ENCODE data around the gene GNB1L. TPM values are rescaled to one million over a fixed set of nuclear protein-coding genes. Genes with fewer than 3 reads are reported as not detected.

The GNB1L gene
- total and polyA plus RNA-seq, 2 donors (not counting 1 experiment from before 2014, with no cell fraction given) = 6.6 to 12.1 TPM

DNA sequence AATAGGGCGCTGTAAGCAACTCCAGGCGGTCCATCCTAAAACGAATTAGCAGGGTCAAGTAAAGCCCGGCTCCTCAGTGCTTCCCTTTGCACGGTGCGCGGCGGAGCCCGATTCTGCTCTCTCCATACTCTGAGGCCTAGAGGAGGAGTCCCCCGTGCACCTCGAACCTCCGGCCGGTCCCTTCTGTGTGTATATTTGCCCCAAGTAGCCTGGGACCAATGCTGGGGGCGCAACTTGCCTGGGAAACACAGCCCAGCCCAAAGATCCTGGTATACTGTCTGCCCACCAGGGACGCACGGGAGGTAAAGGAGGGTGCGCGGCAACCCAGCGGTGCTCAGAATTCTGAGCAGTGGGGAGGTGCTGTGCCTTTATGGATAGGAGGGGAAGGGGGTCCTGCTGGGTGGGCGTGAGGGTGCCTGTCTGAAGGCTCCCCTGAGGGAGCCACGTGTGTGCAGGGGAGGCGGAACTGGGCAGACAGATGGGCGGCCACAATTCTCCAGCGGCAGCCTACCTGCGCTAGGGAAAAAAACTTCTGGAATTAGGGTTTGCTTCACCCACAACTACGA, 98.9 kb downstream of the GNB1L start:
- H3K4me3 ChIP-seq (ENCODE audit: control extremely low read depth in 1 of 5, extremely low read depth in 1 of 5, insufficient read depth in 1 of 5, low read depth in 2 of 5, low read length in 4 of 5) = no peak overlapping the region
- Mint-ChIP-seq H3K4me1 (peaks cover 32% of the 10 kb centered on the region), H3K9me3 (ENCODE audit: insufficient read depth) (no peaks in the 10 kb centered on the region), H3K27ac (no peak overlapping the region), H3K4me3 (peak overlapping the region; percentile 80), H3K27me3 (peaks cover 48% of the 10 kb centered on the region)
- H3K9ac ChIP-seq (ENCODE audit: low read length) = peak overlapping the region; percentile 54
- WGBS (ENCODE audit: insufficient coverage) = 6% methylated on average over 26 of the region's 26 CpGs
- ChIA-PET CTCF (interaction anchor here (0.8 to 2.3 kb wide), 9 partner anchors 15 to 193 kb away, joined by 3 to 20 read pairs (median 4); no protein-coding TSS in a partner anchor), POLR2A (no interaction called here)
- H2AFZ ChIP-seq (ENCODE audit: insufficient read depth, low read depth, low read length, poor library complexity, severe bottlenecking) = peak overlapping the region; percentile 43
- H3K4me1 ChIP-seq (ENCODE audit: control insufficient read depth in 2 of 2, insufficient read depth in 2 of 2, low read length in 2 of 2) = peaks cover 34 to 46% of the 10 kb centered on the region in 2 donors
- no peak for ATAC-seq (ENCODE audit: low read depth)
- peaks cover 0 to 19% (median 0%) of the 10 kb centered on the region in 3 donors for H3K9me3 ChIP-seq (ENCODE audit: control extremely low read depth in 1 of 3, control insufficient read depth in 2 of 3, insufficient read depth in 1 of 3, low read length in 2 of 3)
- no peaks in the 10 kb centered on the region for H4K20me1 ChIP-seq (ENCODE audit: control insufficient read depth, insufficient read depth, low read length, poor library complexity, severe bottlenecking)
- no peak overlapping the region for H3K27ac ChIP-seq (ENCODE audit: low read length in 2 of 2)
- intact Hi-C loops (cut with micrococcal nuclease) = loop anchor here (1.0 kb wide), 2 partner anchors 99 to 154 kb away; no protein-coding TSS in a partner anchor
- peak; percentile 33 for DNase-seq
- H3K27me3 ChIP-seq (replicated peaks in 1 of 4; ENCODE audit: control extremely low read depth in 1 of 4, control insufficient read depth in 3 of 4, insufficient read depth in 4 of 4, low read length in 3 of 4) = peaks cover 0 to 82% (median 40%) of the 10 kb centered on the region in 4 experiments
- no peaks in the 10 kb centered on the region for H3K79me2 ChIP-seq (ENCODE audit: control insufficient read depth, insufficient read depth, low read length)
- TF ChIP-seq, protein P1, sequence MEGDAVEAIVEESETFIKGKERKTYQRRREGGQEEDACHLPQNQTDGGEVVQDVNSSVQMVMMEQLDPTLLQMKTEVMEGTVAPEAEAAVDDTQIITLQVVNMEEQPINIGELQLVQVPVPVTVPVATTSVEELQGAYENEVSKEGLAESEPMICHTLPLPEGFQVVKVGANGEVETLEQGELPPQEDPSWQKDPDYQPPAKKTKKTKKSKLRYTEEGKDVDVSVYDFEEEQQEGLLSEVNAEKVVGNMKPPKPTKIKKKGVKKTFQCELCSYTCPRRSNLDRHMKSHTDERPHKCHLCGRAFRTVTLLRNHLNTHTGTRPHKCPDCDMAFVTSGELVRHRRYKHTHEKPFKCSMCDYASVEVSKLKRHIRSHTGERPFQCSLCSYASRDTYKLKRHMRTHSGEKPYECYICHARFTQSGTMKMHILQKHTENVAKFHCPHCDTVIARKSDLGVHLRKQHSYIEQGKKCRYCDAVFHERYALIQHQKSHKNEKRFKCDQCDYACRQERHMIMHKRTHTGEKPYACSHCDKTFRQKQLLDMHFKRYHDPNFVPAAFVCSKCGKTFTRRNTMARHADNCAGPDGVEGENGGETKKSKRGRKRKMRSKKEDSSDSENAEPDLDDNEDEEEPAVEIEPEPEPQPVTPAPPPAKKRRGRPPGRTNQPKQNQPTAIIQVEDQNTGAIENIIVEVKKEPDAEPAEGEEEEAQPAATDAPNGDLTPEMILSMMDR (IDR thresholded peaks at IDR 0.05) = no peak
- TF ChIP-seq EZH2 (IDR thresholded peaks at IDR 0.05; ENCODE audit: borderline replicate concordance, insufficient read depth, low read depth, low read length, poor library complexity, severe bottlenecking) = no peak
- peak overlapping the region; percentile 78 for H3K4me2 ChIP-seq (replicated peaks; ENCODE audit: low read depth, low read length, poor library complexity, severe bottlenecking)
- H3K36me3 ChIP-seq (replicated peaks in 1 of 2; ENCODE audit: control extremely low read depth in 1 of 2, control insufficient read depth in 1 of 2, extremely low read depth in 1 of 2, insufficient read depth in 2 of 2, low read length in 1 of 2) = no peaks in the 10 kb centered on the region

DNA sequence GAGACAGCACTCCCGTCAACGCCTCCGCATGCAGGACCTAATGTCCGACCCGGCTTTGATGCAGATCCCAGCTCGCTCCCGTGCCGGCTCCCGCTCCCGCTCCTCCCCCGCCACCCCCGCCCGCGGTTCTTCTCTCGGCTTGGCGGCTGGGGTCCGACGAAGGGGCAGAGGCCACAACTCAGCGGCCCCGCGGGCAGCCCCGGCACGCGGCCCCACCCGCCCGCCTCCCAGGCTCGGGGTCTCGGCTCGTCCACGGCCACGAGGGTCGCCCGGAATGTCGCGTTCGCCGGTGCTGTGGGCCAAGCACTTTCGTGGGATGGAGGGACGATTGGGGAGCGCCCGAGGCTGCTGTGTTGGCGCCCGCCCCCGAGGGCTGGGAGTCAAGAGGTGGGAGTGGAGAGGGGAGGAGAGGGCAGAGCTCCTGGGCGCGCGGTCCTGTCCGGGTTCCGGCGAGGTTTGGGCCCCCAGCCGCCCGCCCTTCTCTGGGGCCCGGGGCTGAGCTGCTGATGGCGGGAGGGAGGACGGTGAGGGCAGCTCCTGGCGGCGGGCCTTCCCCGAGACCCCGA, 99.4 kb downstream of the GNB1L start:
- no peaks in the 10 kb centered on the region for H3K79me2 ChIP-seq (ENCODE audit: control insufficient read depth, insufficient read depth, low read length)
- Mint-ChIP-seq H3K27ac (no peak overlapping the region), H3K4me1 (peaks cover 31% of the 10 kb centered on the region), H3K4me3 (peak overlapping the region; percentile 26), H3K27me3 (peaks cover 46% of the 10 kb centered on the region), H3K9me3 (ENCODE audit: insufficient read depth) (no peaks in the 10 kb centered on the region)
- H3K4me1 ChIP-seq (ENCODE audit: control insufficient read depth in 2 of 2, insufficient read depth in 2 of 2, low read length in 2 of 2) = peaks cover 33 to 46% of the 10 kb centered on the region in 2 donors
- ChIA-PET CTCF (no interaction called here), POLR2A (no interaction called here)
- 7% methylated on average over 59 of the region's 59 CpGs for WGBS (ENCODE audit: insufficient coverage)
- H3K9ac ChIP-seq (ENCODE audit: low read length) = no peak overlapping the region
- H2AFZ ChIP-seq (ENCODE audit: insufficient read depth, low read depth, low read length, poor library complexity, severe bottlenecking) = no peak overlapping the region
- peak overlapping the region; percentile 78 for H3K4me2 ChIP-seq (replicated peaks; ENCODE audit: low read depth, low read length, poor library complexity, severe bottlenecking)
- H3K9me3 ChIP-seq (ENCODE audit: control extremely low read depth in 1 of 3, control insufficient read depth in 2 of 3, insufficient read depth in 1 of 3, low read length in 2 of 3) = peaks cover 0 to 19% (median 0%) of the 10 kb centered on the region in 3 donors
- no peak overlapping the region for H3K4me3 ChIP-seq (ENCODE audit: control extremely low read depth in 1 of 5, extremely low read depth in 1 of 5, insufficient read depth in 1 of 5, low read depth in 2 of 5, low read length in 4 of 5)
- no peaks in the 10 kb centered on the region for H3K36me3 ChIP-seq (replicated peaks in 1 of 2; ENCODE audit: control extremely low read depth in 1 of 2, control insufficient read depth in 1 of 2, extremely low read depth in 1 of 2, insufficient read depth in 2 of 2, low read length in 1 of 2)
- peaks cover 0 to 83% (median 40%) of the 10 kb centered on the region in 4 experiments for H3K27me3 ChIP-seq (replicated peaks in 1 of 4; ENCODE audit: control extremely low read depth in 1 of 4, control insufficient read depth in 3 of 4, insufficient read depth in 4 of 4, low read length in 3 of 4)
- intact Hi-C loops (cut with micrococcal nuclease) = no loop called here
- H4K20me1 ChIP-seq (ENCODE audit: control insufficient read depth, insufficient read depth, low read length, poor library complexity, severe bottlenecking) = no peaks in the 10 kb centered on the region
- TF ChIP-seq EZH2 (IDR thresholded peaks at IDR 0.05; ENCODE audit: borderline replicate concordance, insufficient read depth, low read depth, low read length, poor library complexity, severe bottlenecking) = no peak
- TF ChIP-seq, protein P1 (IDR thresholded peaks at IDR 0.05) = no peak
- no peak overlapping the region for H3K27ac ChIP-seq (ENCODE audit: low read length in 2 of 2)
- DNase-seq (no peak), ATAC-seq (ENCODE audit: low read depth) (no peak)

Data from B cell (primary cell).